ENCODE results near the gene PACSIN2. TPM values are rescaled to one million over a fixed set of nuclear protein-coding genes. Genes with fewer than 3 reads are reported as not detected.
"Not testable (repeated sequence)": the region's sequence is repeated elsewhere in the genome, so short reads cannot be mapped to it uniquely, and the experiment has no call there.

Gene PACSIN2
- total and polyA plus RNA-seq, 2 of the 13 experiments (the other 11 are each of a cell fraction or from before 2014, with no cell fraction given), result 54.1 to 68.8 TPM

- H3K4me2 ChIP-seq (ENCODE audit: low read depth, low read length); H3K9ac ChIP-seq (ENCODE audit: insufficient read depth, low read depth, low read length); H3K4me3 ChIP-seq (replicated peaks in 1 of 3; ENCODE audit: insufficient read depth in 1 of 3, low read depth in 2 of 3, low read length in 3 of 3); H3K27me3 ChIP-seq (ENCODE audit: control insufficient read depth in 1 of 2, insufficient read depth in 2 of 2, low read length in 2 of 2); ATAC-seq; H3K9me3 ChIP-seq (ENCODE audit: low read length); BruUV-seq (replicated peaks); H3K27ac ChIP-seq (ENCODE audit: extremely low read length, insufficient read depth, low read length); in situ Hi-C loops (cut with HindIII; ENCODE audit: extremely low pct_ligation_motif_present, low pct_unique_long_range_greater_than_20kb); intact Hi-C loops (cut with micrococcal nuclease; ENCODE audit: unreplicated experiment); CTCF ChIA-PET (ENCODE audit: low intra/inter-chr PET ratio, low total read pairs); FAIRE-seq; H2AFZ ChIP-seq (ENCODE audit: low read length); DNase-seq (ENCODE audit: low spot score): not testable (repeated sequence)
- H3K4me1 ChIP-seq (ENCODE audit: insufficient read depth, low read length), result peaks cover 53% of the 10 kb centered on the region
- peaks cover 2 to 19% of the 10 kb centered on the region in 2 experiments; a peak in 4 of 5 replicates for H3K36me3 ChIP-seq (replicated peaks in 1 of 2; ENCODE audit: control insufficient read depth in 1 of 2, insufficient read depth in 2 of 2, low read length in 2 of 2)
- H3K79me2 ChIP-seq (ENCODE audit: insufficient read depth, low read length), result peaks cover 83% of the 10 kb centered on the region
- 93% methylated on average over 10 of the region's 25 CpGs for WGBS (ENCODE audit: low lambda C conversion rate)
- POLR2A ChIA-PET, result interaction anchor here (3.7 kb wide), 1 partner anchor 23 kb away, joined by 17 read pairs; no protein-coding TSS in a partner anchor
- H4K20me1 ChIP-seq (ENCODE audit: insufficient read depth, low read length), result peaks cover 12% of the 10 kb centered on the region; the same call in 1 of the 2 replicates
Measured at GRCh38 chr22:42971473-42971860, 43.5 kb downstream of the PACSIN2 start.

- CTCF ChIA-PET (ENCODE audit: low intra/inter-chr PET ratio, low total read pairs), result no interaction called here
- no peak overlapping the region for H3K27ac ChIP-seq (ENCODE audit: extremely low read length, insufficient read depth, low read length)
- H3K79me2 ChIP-seq (ENCODE audit: insufficient read depth, low read length), result peaks cover 81% of the 10 kb centered on the region
Measured at GRCh38 chr22:42970029-42970428, 44.9 kb downstream of the PACSIN2 start.

More at GRCh38 chr22:42970029-42970428, 44.9 kb downstream of the PACSIN2 start:
- Histone ChIP-seq H3K9me3 (ENCODE audit: low read length) (no peaks in the 10 kb centered on the region), H3K4me1 (ENCODE audit: insufficient read depth, low read length) (peaks cover 58% of the 10 kb centered on the region), H3K9ac (ENCODE audit: insufficient read depth, low read depth, low read length) (no peak overlapping the region), H3K36me3 (replicated peaks in 1 of 2; ENCODE audit: control insufficient read depth in 1 of 2, insufficient read depth in 2 of 2, low read length in 2 of 2) (peaks cover 2 to 25% of the 10 kb centered on the region in 2 experiments; a peak in 3 of 5 replicates), H2AFZ (ENCODE audit: low read length) (no peak overlapping the region), H4K20me1 (ENCODE audit: insufficient read depth, low read length) (peaks cover 8% of the 10 kb centered on the region; the same call in 1 of the 2 replicates), H3K4me2 (ENCODE audit: low read depth, low read length) (no peak overlapping the region), H3K27me3 (ENCODE audit: control insufficient read depth in 1 of 2, insufficient read depth in 2 of 2, low read length in 2 of 2) (no peaks in the 10 kb centered on the region), H3K4me3 (replicated peaks in 1 of 3; ENCODE audit: insufficient read depth in 1 of 3, low read depth in 2 of 3, low read length in 3 of 3) (no peak overlapping the region)
- intact Hi-C loops (cut with micrococcal nuclease; ENCODE audit: unreplicated experiment) (no loop called here), in situ Hi-C loops (cut with HindIII; ENCODE audit: extremely low pct_ligation_motif_present, low pct_unique_long_range_greater_than_20kb) (no loop called here)
- 91% methylated on average over 5 of the region's 5 CpGs for WGBS (ENCODE audit: low lambda C conversion rate)
- POLR2A ChIA-PET, result interaction anchor here (1.5 kb wide), 1 partner anchor 10 kb away, joined by 5 read pairs; no protein-coding TSS in a partner anchor
- ATAC-seq (no peak), FAIRE-seq (no peak), DNase-seq (ENCODE audit: low spot score) (no peak)
- TF ChIP-seq FOSL2 (CRISPR knock-in tag; IDR thresholded peaks at IDR 0.05) (peak; percentile 62), ATF7 (IDR thresholded peaks at IDR 0.05) (0 out of 2 replicates have a peak, but pooled peaks have one; percentile 5), ATF7 (CRISPR knock-in tag; IDR thresholded peaks at IDR 0.05) (no peak), BHLHE40 (IDR thresholded peaks at IDR 0.05; ENCODE audit: low read length) (no peak)
- no TSS peak for BruUV-seq (replicated peaks)
